Esophagus squamous epithelium (tissue), 5 donors: ENCODE data around the gene DEGS1. TPM values are rescaled to one million over a fixed set of nuclear protein-coding genes. Genes with fewer than 3 reads are reported as not detected.

Source experiments
- DNase-seq: peaks from one replicate; lab custom pipeline; 2025; lab: John Stamatoyannopoulos, UW
- H3K27ac ChIP-seq, 4 donors: fragments of 200-600 bp; sonication (generic); one replicate each; pipeline ENCODE4 v1.5.1; 2016 to 2019; ENCODE audit warnings: mild to moderate bottlenecking in 1 of 4
- H3K27me3 ChIP-seq, 4 donors: fragments of 200-600 bp; sonication (generic); 1 replicate in 3 of 4; 2 replicates in 1 of 4; pipeline versions ENCODE4 v1.5.1 to v1.6.0; 2017 to 2021; ENCODE audit warnings: antibody characterized with exemption in 1 of 4
- H3K36me3 ChIP-seq, 3 donors: fragments of 200-600 bp; sonication (generic); one replicate each; pipeline ENCODE4 v1.5.1; 2016 to 2019
- H3K4me1 ChIP-seq, 3 donors: fragments of 200-600 bp; sonication (generic); one replicate each; pipeline ENCODE4 v1.5.1; 2017 to 2019
- H3K4me3 ChIP-seq, 4 donors: fragments of 200-600 bp; sonication (generic); 1 replicate in 3 of 4; 2 replicates in 1 of 4; pipeline ENCODE4 v1.5.1; 2016 to 2019; ENCODE audit warnings: mild to moderate bottlenecking in 2 of 4, moderate library complexity in 1 of 4
- H3K9me3 ChIP-seq, 3 donors: fragments of 200-600 bp; sonication (generic); one replicate each; pipeline ENCODE4 v1.5.1; 2016 to 2019
- CTCF ChIP-seq, 6 experiments: fragments of 450-650 bp in 4 of 6; fragments of 200-600 bp in 2 of 6; sonication (generic) in 2 of 6; IDR thresholded peaks; one replicate each; pipeline ENCODE4 v1.5.1; 2016 to 2019; ENCODE audit warnings: antibody characterized with exemption in 6 of 6, mild to moderate bottlenecking in 4 of 6, moderate library complexity in 4 of 6
- POLR2A ChIP-seq, 4 donors: fragments of 450-650 bp; IDR thresholded peaks; one replicate each; pipeline ENCODE4 v1.6.1; 2017; ENCODE audit warnings: antibody characterized with exemption in 4 of 4, mild to moderate bottlenecking in 4 of 4, moderate library complexity in 3 of 4
- WGBS, 2 donors: methylation state at CpG; one replicate each; pipeline ENCODE4 v1.1.5; 2018; 5-methylcytosine and 5-hydroxymethylcytosine counted together
- intact Hi-C: fragments of 100-400 bp; cut with DNase I; formaldehyde crosslinking; loops from one replicate; pipeline ENCODE4 v1.15.0; 2022
- total RNA-seq, 4 donors: library from RNA; depleted of rRNA; stranded (reverse); fragments of >200 nt; gene quantifications; one replicate each; pipeline ENCODE4 v1.1.0, GENCODE V29; 2016
- donor health status: DM: yes; HTN: yes; CAD: no.

The DEGS1 gene
- total RNA-seq, 4 donors from 2014 or later: 50.2 to 93.3 (median 67.8) TPM

DNA sequence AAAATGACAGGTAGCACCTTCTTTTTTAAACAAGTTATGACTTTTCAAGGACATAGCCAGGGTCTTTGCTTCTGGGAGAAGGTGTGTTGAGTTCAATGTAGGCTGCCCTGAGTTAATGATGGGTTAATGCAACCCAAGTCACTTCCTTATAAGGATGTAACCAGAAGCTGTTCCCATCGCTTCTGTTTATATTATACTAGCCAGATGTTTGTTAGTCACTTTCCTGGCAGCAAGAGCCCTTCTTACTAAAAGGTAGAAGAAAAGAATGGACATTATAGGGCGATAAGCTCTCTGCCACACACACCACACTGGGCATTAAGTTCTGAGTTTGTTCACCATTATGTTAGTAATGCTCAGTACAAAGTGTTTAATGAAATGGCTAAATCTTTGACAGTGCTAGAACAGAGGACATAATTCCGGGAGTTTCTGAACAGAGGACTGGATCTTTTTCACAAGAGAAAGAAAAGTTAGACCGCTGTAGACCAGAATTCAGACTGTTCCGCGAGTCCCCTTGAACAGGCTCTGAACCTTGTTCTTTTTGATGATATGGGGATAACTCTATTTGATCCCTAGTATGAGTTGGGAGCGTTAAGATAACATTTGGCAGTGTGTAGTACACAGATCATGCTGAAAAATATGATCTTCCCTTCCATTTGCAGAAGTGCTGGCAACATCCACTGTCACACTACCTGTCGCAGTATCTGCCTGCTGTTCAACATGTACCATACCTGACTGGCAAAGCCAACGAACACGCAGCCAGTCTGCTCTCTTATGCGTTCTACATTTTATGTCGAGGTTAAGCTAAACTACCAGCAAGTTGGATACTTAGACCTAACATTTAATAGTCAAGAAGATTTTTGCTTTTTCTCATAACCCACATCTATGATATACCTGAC, 41.0 kb downstream of the DEGS1 start:
- intact Hi-C loops: no loop called here
- Histone ChIP-seq H3K9me3 (no peaks in the 10 kb centered on the region), H3K27ac (peak overlapping the region in 3 of 4 donors; percentile 52 to 74 (median 62)), H3K4me3 (peak overlapping the region in 1 of 4 donors; percentile 8), H3K27me3 (no peaks in the 10 kb centered on the region), H3K4me1 (peaks cover 0 to 24% (median 0%) of the 10 kb centered on the region in 3 donors), H3K36me3 (peaks cover 4 to 29% (median 7%) of the 10 kb centered on the region in 3 donors)
- TF ChIP-seq CTCF (IDR thresholded peaks at IDR 0.05) (no peak), POLR2A (IDR thresholded peaks at IDR 0.05) (no peak)
- 67 to 73% methylated on average over 12 of the region's 12 CpGs for WGBS, 2 donors
- DNase-seq: no peak

GRCh38 chr1:224226849-224227502, 43.9 kb downstream of the DEGS1 start:
- no peak overlapping the region for H3K4me3 ChIP-seq
- H3K4me1 ChIP-seq: peaks cover 0 to 15% (median 0%) of the 10 kb centered on the region in 3 donors
- intact Hi-C loops: no loop called here
- DNase-seq: no peak
- no peaks in the 10 kb centered on the region for H3K9me3 ChIP-seq
- 85 to 92% methylated on average over 2 to 6 of the region's 6 CpGs for WGBS, 2 donors
- peaks cover 4 to 58% (median 13%) of the 10 kb centered on the region in 3 donors for H3K36me3 ChIP-seq
- no peaks in the 10 kb centered on the region for H3K27me3 ChIP-seq
- H3K27ac ChIP-seq: no peak overlapping the region
- no peak for TF ChIP-seq CTCF (IDR thresholded peaks at IDR 0.05)
- TF ChIP-seq POLR2A (IDR thresholded peaks at IDR 0.05): no peak

- intact Hi-C loops: no loop called here
- Histone ChIP-seq H3K9me3 (no peaks in the 10 kb centered on the region), H3K27me3 (no peaks in the 10 kb centered on the region), H3K4me3 (no peak overlapping the region), H3K36me3 (peaks cover 0 to 88% (median 5%) of the 10 kb centered on the region in 3 donors), H3K4me1 (no peaks in the 10 kb centered on the region), H3K27ac (no peak overlapping the region)
- no peak for DNase-seq
- no peak for TF ChIP-seq CTCF (IDR thresholded peaks at IDR 0.05)
- TF ChIP-seq POLR2A (IDR thresholded peaks at IDR 0.05): no peak
Measured at GRCh38 chr1:224234017-224234416, 51.0 kb downstream of the DEGS1 start.

- intact Hi-C loops: no loop called here
- WGBS, 2 donors: 77 to 81% methylated on average over 2 of the region's 2 CpGs
- Histone ChIP-seq H3K27me3 (no peaks in the 10 kb centered on the region), H3K9me3 (no peaks in the 10 kb centered on the region), H3K27ac (no peak overlapping the region), H3K36me3 (peaks cover 0 to 87% (median 0%) of the 10 kb centered on the region in 3 donors), H3K4me1 (no peaks in the 10 kb centered on the region), H3K4me3 (no peak overlapping the region)
- TF ChIP-seq CTCF (IDR thresholded peaks at IDR 0.05) (no peak), POLR2A (IDR thresholded peaks at IDR 0.05) (no peak)
- DNase-seq: no peak
Measured at GRCh38 chr1:224235813-224236493, 52.9 kb downstream of the DEGS1 start.
